Lung (tissue), 16 donors: Measurements from ENCODE around the gene NFS1. TPM values are rescaled to one million over a fixed set of nuclear protein-coding genes. Genes with fewer than 3 reads are reported as not detected.
"Not testable (repeated sequence)": the region's sequence is repeated elsewhere in the genome, so short reads cannot be mapped to it uniquely, and the experiment has no call there.

Experiments used
- ATAC-seq: fragments of 200-7000 bp; cut with Tn5 transposase; one replicate; pipeline ENCODE4 v1.9.1; 2020; ENCODE audit warnings: moderate number of reproducible peaks; ENCODE audit not compliant: insufficient read depth, low FRiP score
- DNase-seq, 3 donors: peaks; one replicate each; pipeline ENCODE4 v3.0.0-alpha.2; 2013 to 2017
- H3K27ac ChIP-seq, 2 donors: one replicate each; pipeline ENCODE4 v1.5.1; 2013; ENCODE audit warnings: mild to moderate bottlenecking in 2 of 2, moderate library complexity in 2 of 2, control low read depth in 1 of 2, inconsistent platforms in 1 of 2, low read depth in 1 of 2, low read length in 1 of 2
- H3K27me3 ChIP-seq, 3 donors: one replicate each; pipeline ENCODE4 v1.5.1; 2013; ENCODE audit warnings: low read length in 2 of 3; ENCODE audit not compliant: control insufficient read depth in 3 of 3, insufficient read depth in 3 of 3
- H3K36me3 ChIP-seq, 4 donors: one replicate each; pipeline ENCODE4 v1.5.1; 2013; ENCODE audit warnings: low read length in 4 of 4, mild to moderate bottlenecking in 1 of 4, moderate library complexity in 1 of 4; ENCODE audit not compliant: control insufficient read depth in 4 of 4, insufficient read depth in 4 of 4
- H3K4me1 ChIP-seq, 5 donors: one replicate each; pipeline ENCODE4 v1.5.1; 2013; ENCODE audit warnings: low read length in 5 of 5, mild to moderate bottlenecking in 2 of 5, moderate library complexity in 1 of 5; ENCODE audit not compliant: control insufficient read depth in 5 of 5, insufficient read depth in 5 of 5
- H3K4me3 ChIP-seq: one replicate; pipeline ENCODE4 v1.5.1; 2013; ENCODE audit warnings: mild to moderate bottlenecking, control low read depth, moderate library complexity
- H3K9ac ChIP-seq, 2 donors: one replicate each; pipeline ENCODE4 v1.5.1; 2013; ENCODE audit warnings: low read length in 2 of 2, control low read depth in 1 of 2; ENCODE audit not compliant: insufficient read depth in 1 of 2
- H3K9me3 ChIP-seq, 4 donors: one replicate each; pipeline ENCODE4 v1.5.1; 2013; ENCODE audit warnings: low read length in 3 of 4, mild to moderate bottlenecking in 1 of 4, moderate library complexity in 1 of 4; ENCODE audit not compliant: control insufficient read depth in 4 of 4, insufficient read depth in 3 of 4
- WGBS, 2 donors: extraction: QIAGEN DNeasy Blood & Tissue Kit; methylation state at CpG; one replicate each; pipeline ENCODE4 v1.1.7; 2013; 5-methylcytosine and 5-hydroxymethylcytosine counted together
- long read RNA-seq, 5 donors: transcript quantifications; one replicate each; lab custom pipeline, GENCODE V29; 2026
- polyA plus RNA-seq, 2 donors: library from polyadenylated mRNA; stranded (reverse); fragments of 200-250 nt; gene quantifications; one replicate each; pipeline ENCODE4 v1.2.1, GENCODE V29; 2013
- total RNA-seq, 2 donors: library from RNA; depleted of rRNA in 1 of 2; stranded (reverse); fragments of >200 nt in 1 of 2; gene quantifications; one replicate each; pipeline ENCODE4 v1.2.1, GENCODE V29; 2014 to 2021
- TF ChIP-seq, protein P1 (sequence below): IDR thresholded peaks from 2 replicates; pipeline ENCODE4 v1.5.1; 2012; ENCODE audit warnings: mild to moderate bottlenecking; ENCODE audit errors: control extremely low read depth, extremely low read depth
- donor health status: control.
- donor health status: control.
- donor health status: Bipolar disorder and iron deficiency.
- donor health status: healthy.
- donor health status: DM: yes; HTN: yes; CAD: no.

The NFS1 gene
- total RNA-seq (10 to 100 TPM; 24.1 to 33.9 TPM), polyA plus RNA-seq (10 to 100 TPM; 18.8 to 23.2 TPM)
- long read RNA-seq, donor 1, transcript NFS1-203 (13 exons, 3,012 nt): major isoform, 5 of 7 reads
- long read RNA-seq, donor 1, partial matches to known transcripts: 0 of 7 reads
- long read RNA-seq, donor 1, other reads (novel, unspliced or antisense): 0 of 7 reads
- long read RNA-seq, donor 2: 0 reads
- long read RNA-seq, donor 3, partial matches to known transcripts: 0 of 3 reads
- long read RNA-seq, donor 3, other reads (novel, unspliced or antisense): 0 of 3 reads
- long read RNA-seq, donor 4, partial matches to known transcripts: 0 of 1 reads
- long read RNA-seq, donor 4, other reads (novel, unspliced or antisense): 0 of 1 reads
- long read RNA-seq, donor 5, partial matches to known transcripts: 184 of 583 reads
- long read RNA-seq, donor 5, other reads (novel, unspliced or antisense): 394 of 583 reads

DNA sequence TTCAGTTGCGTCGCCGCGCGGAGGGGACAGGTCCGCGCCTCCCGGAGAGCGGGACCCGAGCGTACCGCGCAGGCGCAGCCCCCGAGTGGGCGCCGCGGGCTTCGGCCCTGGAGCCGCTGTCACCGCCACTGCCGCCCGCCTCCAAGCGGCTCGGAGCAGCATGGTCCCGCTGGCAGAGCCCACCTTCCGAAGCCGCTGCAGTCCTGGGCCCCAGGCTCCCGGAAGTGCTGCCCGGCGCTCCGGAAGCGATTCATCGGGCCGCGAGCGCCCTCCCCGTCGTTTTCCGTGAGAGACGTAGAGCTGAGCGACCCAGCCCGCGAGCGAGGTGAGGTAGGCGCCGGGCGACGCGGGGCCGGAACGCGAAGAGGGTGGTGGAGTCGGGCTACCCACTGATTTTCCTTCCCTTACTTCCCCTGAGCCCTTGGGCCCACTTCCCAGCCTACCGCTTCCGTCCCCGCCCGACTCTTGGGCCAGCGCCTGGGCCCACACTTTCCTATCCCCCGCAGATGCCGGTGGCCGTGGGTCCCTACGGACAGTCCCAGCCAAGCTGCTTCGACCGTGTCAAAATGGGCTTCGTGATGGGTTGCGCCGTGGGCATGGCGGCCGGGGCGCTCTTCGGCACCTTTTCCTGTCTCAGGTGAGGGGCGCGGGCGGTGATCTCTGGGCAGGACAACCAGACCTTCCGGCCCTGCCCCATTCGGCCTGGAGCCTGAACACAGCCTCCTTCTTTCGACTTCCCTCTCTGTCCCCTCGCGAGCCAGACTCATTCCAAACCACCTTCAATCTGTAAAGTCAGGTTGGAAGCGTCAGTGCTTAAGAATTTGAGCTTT, at the start of gene NFS1, which contains the start of gene ROMO1:
NFS1 (minus strand) TSS at position 226 of the 830 bp plus-strand sequence; CDS start at position 162, 64 bp downstream.
ROMO1 (plus strand) TSS at position 279 of the 830 bp plus-strand sequence; CDS start at position 507, 228 bp downstream.
- Histone ChIP-seq H3K4me3 (peak within 1 kb of the TSS; percentile 90), H3K27me3 (no peaks in the 10 kb centered on the region), H3K36me3 (peaks cover 5 to 23% (median 10%) of the 10 kb centered on the region in 4 donors), H3K9me3 (no peaks in the 10 kb centered on the region), H3K9ac (peak within 1 kb of the TSS; percentile 78 to 97), H3K4me1 (peaks cover 0 to 16% (median 3%) of the 10 kb centered on the region in 5 donors), H3K27ac (peak within 1 kb of the TSS; percentile 89 to 98)
- ATAC-seq: peak; percentile 96
- TF ChIP-seq, protein P1, sequence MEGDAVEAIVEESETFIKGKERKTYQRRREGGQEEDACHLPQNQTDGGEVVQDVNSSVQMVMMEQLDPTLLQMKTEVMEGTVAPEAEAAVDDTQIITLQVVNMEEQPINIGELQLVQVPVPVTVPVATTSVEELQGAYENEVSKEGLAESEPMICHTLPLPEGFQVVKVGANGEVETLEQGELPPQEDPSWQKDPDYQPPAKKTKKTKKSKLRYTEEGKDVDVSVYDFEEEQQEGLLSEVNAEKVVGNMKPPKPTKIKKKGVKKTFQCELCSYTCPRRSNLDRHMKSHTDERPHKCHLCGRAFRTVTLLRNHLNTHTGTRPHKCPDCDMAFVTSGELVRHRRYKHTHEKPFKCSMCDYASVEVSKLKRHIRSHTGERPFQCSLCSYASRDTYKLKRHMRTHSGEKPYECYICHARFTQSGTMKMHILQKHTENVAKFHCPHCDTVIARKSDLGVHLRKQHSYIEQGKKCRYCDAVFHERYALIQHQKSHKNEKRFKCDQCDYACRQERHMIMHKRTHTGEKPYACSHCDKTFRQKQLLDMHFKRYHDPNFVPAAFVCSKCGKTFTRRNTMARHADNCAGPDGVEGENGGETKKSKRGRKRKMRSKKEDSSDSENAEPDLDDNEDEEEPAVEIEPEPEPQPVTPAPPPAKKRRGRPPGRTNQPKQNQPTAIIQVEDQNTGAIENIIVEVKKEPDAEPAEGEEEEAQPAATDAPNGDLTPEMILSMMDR: peak; percentile 3
- 0 to 1% methylated on average over 67 to 81 of the region's 81 CpGs for WGBS, 2 donors
- peak; percentile 92 to 95 (median 93) for DNase-seq

GRCh38 chr20:35744492-35744841, 45.3 kb upstream of the NFS1 start:
- WGBS, 2 donors: 91 to 96% methylated on average over 3 of the region's 3 CpGs
- Histone ChIP-seq H3K27ac (peak overlapping the region in 1 of 2 donors; percentile 77), H3K4me1 (peaks cover 0 to 25% (median 5%) of the 10 kb centered on the region in 5 donors), H3K9ac (peak overlapping the region in 1 of 2 donors; percentile 26), H3K36me3 (peaks cover 0 to 18% (median 5%) of the 10 kb centered on the region in 4 donors)
- DNase-seq, H3K9me3 ChIP-seq, ATAC-seq, H3K4me3 ChIP-seq, H3K27me3 ChIP-seq: not testable (repeated sequence)

- ATAC-seq (no peak), DNase-seq (peak in 2 of 3 donors; percentile 27 to 37)
- H3K4me1 ChIP-seq: peaks cover 3 to 30% (median 8%) of the 10 kb centered on the region in 5 donors
Observed at GRCh38 chr20:35743693-35744491, 44.7 kb upstream of the NFS1 start.

More at GRCh38 chr20:35743693-35744491, 44.7 kb upstream of the NFS1 start:
- Histone ChIP-seq H3K36me3 (peaks cover 2 to 22% (median 7%) of the 10 kb centered on the region in 4 donors), H3K9me3 (no peaks in the 10 kb centered on the region), H3K27ac (peak overlapping the region; percentile 90 to 97), H3K4me3 (no peak overlapping the region), H3K27me3 (no peaks in the 10 kb centered on the region), H3K9ac (peak overlapping the region in 1 of 2 donors; percentile 26)
- TF ChIP-seq, protein P1: no peak
- 41 to 57% methylated on average over 15 of the region's 15 CpGs for WGBS, 2 donors
